ENCODE data around the gene MAPK8. TPM values are rescaled to one million over a fixed set of nuclear protein-coding genes. Genes with fewer than 3 reads are reported as not detected.
"Not testable (repeated sequence)": the region's sequence is repeated elsewhere in the genome, so short reads cannot be mapped to it uniquely, and the experiment has no call there.

MAPK8 gene
- total RNA-seq, 1 donor from 2014 or later = 22.4 TPM

- DNase-seq (ENCODE audit: low spot score) (no peak), ATAC-seq (no peak)
These were observed 27.4 kb downstream of the MAPK8 start for GRCh38 chr10:48333856-48334255.

DNA sequence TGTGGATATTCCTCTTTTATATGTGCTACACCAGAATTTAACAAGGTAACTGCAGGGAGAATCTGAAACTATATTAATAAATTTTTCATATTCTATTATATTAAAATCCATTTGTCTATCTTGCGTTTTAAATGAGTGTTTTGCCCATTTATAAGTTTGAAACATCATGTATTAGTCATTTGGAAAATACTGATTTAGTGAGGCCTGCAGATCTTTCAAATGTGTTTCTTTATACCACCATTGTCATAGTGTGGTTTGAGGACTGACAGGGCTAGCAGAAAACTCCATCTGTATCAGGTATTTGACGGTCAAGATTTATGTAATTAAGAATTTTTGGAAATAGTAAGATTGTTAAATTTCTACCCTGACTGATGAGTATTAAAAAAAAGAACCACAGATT is 29.3 kb downstream of the MAPK8 start:
- DNase-seq (ENCODE audit: low spot score) = no peak
- ATAC-seq = no peak

DNA sequence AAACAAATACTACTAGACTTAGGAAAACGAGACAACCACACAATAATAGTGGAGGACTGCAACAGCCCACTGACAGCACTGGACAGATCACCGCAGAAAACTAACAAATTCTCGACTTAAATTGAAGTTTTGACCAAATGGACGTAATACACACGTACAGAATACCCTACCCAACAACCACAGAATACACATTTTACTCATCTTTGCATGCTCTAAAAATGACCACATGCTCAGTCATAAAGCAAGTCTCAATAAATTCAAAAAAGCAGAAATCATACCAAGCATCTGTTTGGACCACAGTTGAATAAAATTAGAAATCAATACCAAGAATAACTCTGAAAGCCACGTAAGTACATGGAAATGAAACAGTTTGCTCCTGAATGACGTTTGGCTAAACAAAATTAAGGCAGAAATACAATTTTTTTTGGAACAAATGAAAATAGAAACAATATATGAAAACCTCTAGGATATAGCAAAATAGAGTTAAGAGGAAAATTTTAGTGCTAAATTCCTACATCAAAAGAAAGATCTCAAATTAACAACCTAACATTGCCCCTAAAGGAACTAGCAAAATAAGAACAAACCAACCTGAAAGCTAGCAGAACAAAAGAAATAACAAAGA is 30.6 kb downstream of the MAPK8 start:
- ATAC-seq (no peak), DNase-seq (ENCODE audit: low spot score) (no peak)

DNA sequence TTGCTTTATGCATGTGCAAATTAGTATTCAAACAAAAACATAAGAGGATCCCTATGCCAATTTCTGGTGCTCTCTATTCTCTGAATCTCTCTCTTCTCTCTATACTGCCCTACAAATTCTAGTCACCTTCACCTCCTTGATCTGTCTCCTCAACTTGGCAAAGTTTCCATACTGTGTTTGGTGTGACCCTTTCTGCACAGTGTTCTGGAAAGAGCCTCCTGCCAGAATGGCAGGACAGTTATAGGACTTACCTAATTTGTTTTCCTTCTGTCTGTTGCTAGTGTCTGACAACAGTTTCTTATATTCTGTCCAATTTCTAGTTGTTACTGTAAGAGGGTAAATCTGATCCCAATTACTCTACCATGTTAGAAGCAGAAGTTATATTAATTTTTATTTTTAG is 34.3 kb downstream of the MAPK8 start:
- ATAC-seq (no peak), DNase-seq (ENCODE audit: low spot score) (no peak)

GRCh38 chr10:48343106-48343505 is 36.6 kb downstream of the MAPK8 start:
- no peak for ATAC-seq
- DNase-seq (ENCODE audit: low spot score) = no peak

DNA sequence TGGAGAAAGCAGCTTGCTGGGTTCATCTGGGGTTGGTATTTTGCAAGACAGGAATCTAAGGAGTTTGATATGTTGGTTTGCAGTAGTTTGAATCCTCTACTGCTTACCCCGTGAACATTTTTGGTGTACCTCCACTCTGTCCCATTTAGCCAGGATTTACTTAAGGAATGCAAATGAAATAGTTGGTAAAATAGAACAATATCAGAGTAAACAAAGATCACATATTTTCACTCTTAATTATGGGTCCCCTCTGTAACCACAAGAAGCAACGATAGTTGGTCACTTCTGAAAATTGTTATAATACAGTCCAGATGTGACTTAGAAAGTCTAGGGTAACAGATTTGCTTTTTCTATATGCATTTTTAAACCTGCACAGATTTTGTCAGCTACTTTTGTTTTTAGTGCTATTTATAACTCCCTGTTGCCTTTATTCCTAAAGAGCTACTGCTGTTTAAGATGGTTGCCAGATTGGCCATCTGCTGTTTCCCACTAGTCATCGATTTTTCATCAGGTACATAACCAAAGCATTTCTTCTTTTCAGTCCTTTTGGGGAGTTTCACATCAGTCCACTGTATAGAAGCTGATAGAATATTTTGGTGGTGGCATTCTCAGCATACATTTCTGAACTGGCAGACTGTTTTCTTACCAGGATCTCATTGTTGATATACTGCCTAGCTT is 37.6 kb downstream of the MAPK8 start:
- ATAC-seq (no peak), DNase-seq (ENCODE audit: low spot score) (no peak)

DNA sequence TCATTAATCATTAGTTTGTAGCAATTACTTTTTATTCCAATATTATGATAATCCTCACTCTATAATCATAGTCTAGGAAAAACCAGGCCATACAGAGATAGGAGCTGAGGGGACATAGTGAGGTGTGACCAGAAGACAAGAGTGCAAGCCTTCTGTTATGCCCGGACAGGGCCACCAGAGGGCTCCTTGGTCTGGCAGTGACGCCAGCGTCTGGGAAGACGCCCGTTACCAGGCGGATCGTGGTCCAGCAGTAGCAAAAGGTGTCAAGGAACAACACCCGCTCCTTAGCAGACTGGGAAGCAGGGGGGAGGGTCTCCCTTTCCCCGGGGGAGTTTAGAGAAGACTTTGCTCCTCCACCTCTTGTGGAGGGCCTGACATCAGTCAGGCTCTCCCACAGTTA is 39.8 kb downstream of the MAPK8 start:
- not testable (repeated sequence) for ATAC-seq; DNase-seq (ENCODE audit: low spot score)

GRCh38 chr10:48347539-48347938 is 41.1 kb downstream of the MAPK8 start:
- ATAC-seq; DNase-seq (ENCODE audit: low spot score): not testable (repeated sequence)

- DNase-seq (ENCODE audit: low spot score); ATAC-seq: not testable (repeated sequence)
These were observed 41.5 kb downstream of the MAPK8 start for GRCh38 chr10:48347943-48348342.

- DNase-seq (ENCODE audit: low spot score) = no peak
- no peak for ATAC-seq
These were observed 46.8 kb downstream of the MAPK8 start for GRCh38 chr10:48353246-48353645.

- ATAC-seq (no peak), DNase-seq (ENCODE audit: low spot score) (no peak)
These were observed 51.2 kb downstream of the MAPK8 start for GRCh38 chr10:48357631-48358030.

- DNase-seq (ENCODE audit: low spot score) = no peak
- no peak for ATAC-seq
These were observed 51.7 kb downstream of the MAPK8 start for GRCh38 chr10:48358162-48358561.

- ATAC-seq (no peak), DNase-seq (ENCODE audit: low spot score) (no peak)
These were observed 52.4 kb downstream of the MAPK8 start for GRCh38 chr10:48358838-48359237.

GRCh38 chr10:48361176-48361575 is 54.7 kb downstream of the MAPK8 start:
- DNase-seq (ENCODE audit: low spot score) (no peak), ATAC-seq (no peak)

DNA sequence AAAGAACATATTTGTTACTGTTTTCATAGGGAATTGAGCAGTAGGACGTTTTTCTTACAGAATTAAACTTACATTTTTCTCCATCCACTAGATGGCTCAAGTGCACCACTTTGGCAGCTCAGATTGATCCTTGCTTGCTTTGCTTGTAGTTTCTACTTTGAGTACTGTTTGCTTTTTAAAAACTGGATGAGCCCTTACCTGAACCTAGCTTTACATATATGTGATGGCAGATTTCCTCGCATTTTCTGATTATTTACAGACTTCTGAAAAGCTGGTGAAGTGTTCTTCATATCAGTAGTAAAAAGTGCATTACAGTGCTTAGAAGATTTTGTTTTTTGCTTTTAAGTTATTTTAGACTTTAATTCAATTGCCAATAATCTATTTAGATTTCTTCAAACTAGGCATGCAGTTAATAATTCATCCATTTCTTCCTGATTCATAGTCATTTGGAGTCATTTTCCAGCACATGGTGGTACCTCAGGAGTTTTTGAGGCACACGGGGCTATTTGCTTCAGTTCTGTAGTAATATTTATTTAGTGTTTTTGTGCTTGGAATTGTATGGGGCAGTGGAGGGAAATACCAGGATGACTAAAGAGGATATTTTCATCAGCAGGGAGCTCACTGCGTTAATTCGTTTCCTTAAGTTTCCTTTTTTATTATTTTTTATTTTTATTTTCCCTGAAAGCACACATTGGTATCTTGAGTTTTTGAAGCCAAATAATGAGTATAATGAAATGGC is 57.3 kb downstream of the MAPK8 start:
- DNase-seq (ENCODE audit: low spot score) (no peak), ATAC-seq (peak; percentile 96)

DNA sequence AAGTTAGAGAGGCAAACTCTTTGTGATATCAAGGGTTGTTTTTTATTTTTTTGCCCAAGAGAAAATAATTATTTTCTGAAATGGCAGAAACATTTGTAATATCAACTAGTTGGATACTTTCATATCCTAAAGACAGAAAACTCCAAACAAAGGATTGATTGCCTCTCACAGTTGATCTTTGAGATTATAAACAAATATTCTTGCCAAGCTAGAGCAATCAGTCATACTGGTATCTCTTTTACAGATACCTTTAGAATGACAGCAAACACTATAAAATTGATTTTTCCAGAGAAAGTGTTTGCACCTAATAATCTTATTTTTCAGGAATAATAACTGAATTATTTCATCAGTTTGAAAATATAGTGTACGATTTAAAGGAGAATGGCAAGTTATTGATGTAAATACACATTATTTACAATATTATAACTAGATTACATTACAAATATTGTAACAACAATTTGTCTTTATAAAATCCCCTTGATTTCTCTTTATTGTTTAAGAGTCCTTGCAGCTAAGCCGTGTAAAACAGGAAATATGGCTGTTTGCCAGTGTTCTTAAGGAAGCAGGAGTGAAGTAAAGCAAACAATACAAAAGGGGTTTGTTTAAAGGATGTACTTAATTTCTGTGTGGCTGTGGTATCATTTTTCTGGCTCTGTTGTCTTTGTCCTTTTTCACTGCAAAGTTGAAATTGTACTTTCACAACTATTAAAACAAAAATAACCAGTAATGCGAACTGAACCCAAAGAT is 58.4 kb downstream of the MAPK8 start:
- DNase-seq (ENCODE audit: low spot score) (no peak), ATAC-seq (peak; percentile 70)

DNA sequence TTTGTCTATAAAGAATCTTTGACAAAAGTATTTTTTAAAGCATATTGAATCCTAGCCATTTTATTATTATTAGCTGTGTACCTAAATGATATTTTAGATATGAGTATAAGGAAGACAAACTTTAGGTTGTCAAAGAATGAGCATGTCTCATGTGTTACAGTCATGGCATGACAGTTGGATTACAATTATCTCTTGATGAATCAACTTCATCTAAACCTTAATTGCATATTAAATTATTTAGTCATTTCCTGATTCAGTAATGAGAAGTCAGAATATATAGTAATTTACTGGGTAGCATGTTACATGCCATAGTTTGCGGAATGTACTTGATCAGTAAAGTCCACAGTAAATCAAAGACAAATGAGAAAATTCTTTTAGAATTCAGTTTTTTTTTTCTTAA is 59.2 kb downstream of the MAPK8 start:
- DNase-seq (ENCODE audit: low spot score) (no peak), ATAC-seq (no peak)

- ATAC-seq (no peak), DNase-seq (ENCODE audit: low spot score) (no peak)
These were observed 59.8 kb downstream of the MAPK8 start for GRCh38 chr10:48366261-48366660.

DNA sequence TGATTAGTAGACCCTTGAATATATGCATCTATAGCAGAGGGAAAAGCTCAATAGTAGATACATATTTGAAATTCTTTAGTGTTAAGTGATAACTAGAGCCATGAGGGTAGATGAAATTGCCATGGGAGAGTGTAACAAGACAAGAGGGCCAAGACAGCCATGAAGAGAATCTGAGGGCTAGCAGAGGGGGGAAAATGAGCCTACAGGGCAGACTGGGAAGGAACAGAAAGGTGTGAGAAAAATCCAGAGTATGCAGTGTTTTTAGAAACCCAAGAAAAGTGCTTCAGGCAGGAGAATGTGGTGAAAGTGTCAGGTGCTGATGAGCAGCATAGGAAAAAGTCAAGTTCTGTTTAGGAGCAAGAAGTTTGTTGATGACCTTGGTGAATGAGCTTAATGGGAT is 63.0 kb downstream of the MAPK8 start:
- ATAC-seq = no peak

DNA sequence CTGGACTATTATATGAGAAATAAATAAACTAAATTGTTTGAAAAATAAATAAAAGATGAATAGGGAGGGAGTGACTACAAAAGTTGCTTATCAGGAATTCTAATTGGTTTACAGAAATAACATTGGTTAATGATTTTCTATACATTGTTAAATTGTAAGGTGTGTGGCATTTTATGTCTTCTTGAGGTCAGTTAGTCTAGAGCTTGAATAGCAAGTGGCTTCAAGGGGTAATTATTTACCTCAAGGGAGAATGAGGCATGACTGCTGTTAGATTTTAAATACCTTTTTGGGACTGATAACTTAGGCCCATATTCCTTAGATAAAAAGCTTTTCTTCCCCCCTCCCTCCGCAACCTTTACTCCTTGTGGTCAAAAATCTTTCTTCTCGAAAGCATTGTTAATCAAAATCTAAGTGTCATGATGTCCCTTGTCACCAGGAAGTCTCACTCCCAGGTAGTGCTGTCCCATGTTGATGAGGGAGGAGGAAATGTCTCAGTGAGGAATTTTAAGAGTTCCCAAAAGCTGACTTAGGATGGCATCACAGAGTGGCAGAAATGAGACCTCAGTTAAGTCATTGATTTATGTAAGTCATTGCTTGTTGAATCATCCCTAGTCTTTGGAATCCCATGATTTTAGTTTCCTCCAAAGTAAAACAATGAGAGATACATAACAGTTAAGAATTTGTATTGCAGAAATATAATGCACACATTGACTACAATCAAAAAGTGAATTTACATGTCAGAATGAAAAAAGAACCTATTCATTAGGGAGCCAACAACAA is 71.5 kb downstream of the MAPK8 start:
- DNase-seq (ENCODE audit: low spot score) = no peak

More for the DNA sequence above, 63.0 kb downstream of the MAPK8 start:
- DNase-seq (ENCODE audit: low spot score) = no peak

GRCh38 chr10:48378675-48379074 is 72.2 kb downstream of the MAPK8 start:
- DNase-seq (ENCODE audit: low spot score) (no peak), ATAC-seq (no peak)

More for the DNA sequence above, 71.5 kb downstream of the MAPK8 start:
- no peak for ATAC-seq
